SW 1271 (cell line): ENCODE results near the gene PDE4D.

Experiments used
- DNase-seq, 2 experiments: peaks; one replicate each; lab custom pipeline; 2025; lab: John Stamatoyannopoulos, UW

Gene PDE4D

GRCh38 chr5:58927938-58928337 is 965.6 kb downstream of the PDE4D start:
- no peak for DNase-seq

GRCh38 chr5:58927181-58927580 is 966.3 kb downstream of the PDE4D start:
- DNase-seq, result no peak

GRCh38 chr5:58926541-58926935 is 967.0 kb downstream of the PDE4D start:
- no peak for DNase-seq

- DNase-seq, result no peak
Measured at GRCh38 chr5:58925627-58926540, 967.6 kb downstream of the PDE4D start.

- no peak for DNase-seq
Measured at GRCh38 chr5:58924306-58924705, 969.2 kb downstream of the PDE4D start.

GRCh38 chr5:58923355-58923754 is 970.2 kb downstream of the PDE4D start:
- DNase-seq, result no peak

GRCh38 chr5:58922461-58923171 is 970.9 kb downstream of the PDE4D start:
- no peak for DNase-seq

- no peak for DNase-seq
Measured at GRCh38 chr5:58921159-58921558, 972.4 kb downstream of the PDE4D start.

DNA sequence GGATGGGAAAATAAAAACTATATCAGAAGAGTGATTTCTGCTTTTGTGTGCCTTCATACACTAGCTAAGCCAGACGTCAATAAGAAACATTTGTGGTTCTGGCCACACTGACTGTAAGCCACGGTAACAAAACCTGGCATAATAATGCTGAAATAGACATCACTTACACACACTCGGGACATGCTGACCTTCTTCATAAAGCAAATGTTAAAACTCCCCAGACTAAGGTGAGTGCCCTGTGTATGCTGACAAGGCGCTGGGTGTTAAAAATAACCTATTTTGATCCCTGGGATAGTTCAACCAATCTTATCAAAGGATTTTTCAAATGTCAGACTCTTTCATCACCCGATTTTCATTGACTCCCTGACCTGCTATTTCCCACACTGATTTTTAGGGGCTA is 973.7 kb downstream of the PDE4D start:
- no peak for DNase-seq
